HG03460 (cell line): Measurements from ENCODE around the gene AANAT.
"Not testable (repeated sequence)": the region's sequence is repeated elsewhere in the genome, so short reads cannot be mapped to it uniquely, and the experiment has no call there.

Experiments used
- ATAC-seq: cut with Tn5 transposase; IDR thresholded peaks from one replicate; pipeline ENCODE4 v1.9.1; 2021; ENCODE audit not compliant: unreplicated experiment

Gene AANAT

DNA sequence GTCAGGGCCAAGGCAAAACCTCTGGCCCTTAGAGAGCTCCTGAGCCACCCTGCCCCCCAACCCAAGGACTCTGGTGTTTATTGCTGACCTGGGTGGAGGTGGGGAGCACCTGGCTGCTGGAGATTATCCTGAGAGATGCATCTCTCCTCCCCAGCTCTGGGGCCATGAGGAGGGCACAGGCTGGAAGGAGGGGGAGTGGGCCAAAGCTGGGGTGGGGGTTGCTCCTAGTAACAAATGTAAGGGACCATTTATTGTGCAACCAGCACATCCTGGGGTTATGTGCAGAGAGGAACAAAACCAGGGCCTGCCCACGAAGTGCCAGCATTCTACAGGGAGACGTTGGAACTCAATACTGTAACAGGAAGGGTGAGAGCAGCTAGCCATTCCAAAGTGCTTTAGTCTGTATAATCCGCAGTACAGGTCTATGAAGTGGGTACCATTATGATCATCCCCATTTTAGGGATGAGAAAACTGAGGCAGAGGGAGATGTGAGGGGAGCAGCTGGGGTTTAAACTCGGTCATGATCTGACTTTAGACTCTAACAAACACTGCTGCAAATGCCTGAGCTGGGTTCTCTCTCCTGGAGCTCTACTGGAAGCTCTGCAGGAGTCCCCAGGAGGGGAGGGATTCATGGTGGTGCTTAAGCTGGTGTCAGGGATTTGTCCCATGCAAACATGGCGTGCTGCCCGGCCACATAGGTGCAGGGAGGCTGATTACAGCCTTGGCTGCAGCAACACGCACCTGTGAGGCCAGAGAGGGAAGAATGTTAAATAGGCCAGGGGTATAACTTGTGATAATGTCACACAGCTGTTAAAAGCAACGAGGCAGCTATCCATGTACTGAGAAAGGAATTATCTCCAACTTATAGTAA is 35.2 kb downstream of the AANAT start:
- no peak for ATAC-seq

DNA sequence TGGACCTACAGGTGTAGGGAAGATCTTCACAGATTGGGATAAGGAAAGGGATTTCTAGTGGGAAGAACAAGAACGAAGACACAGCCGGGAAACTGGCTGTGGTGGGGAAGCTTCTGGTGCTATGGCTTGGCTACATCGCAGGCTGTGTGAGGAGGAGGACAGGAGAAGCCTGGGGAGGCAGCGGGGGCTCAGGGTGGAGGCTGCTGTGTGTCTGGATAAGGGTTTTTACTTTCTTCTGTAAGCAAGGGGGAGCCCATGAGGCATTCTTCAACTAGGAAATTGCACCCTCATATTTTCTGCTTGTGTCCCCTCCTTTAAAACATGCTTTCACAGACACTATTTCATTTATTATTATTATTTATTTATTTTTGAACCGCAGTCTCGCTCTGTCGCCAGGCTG is 36.7 kb downstream of the AANAT start:
- ATAC-seq = no peak

DNA sequence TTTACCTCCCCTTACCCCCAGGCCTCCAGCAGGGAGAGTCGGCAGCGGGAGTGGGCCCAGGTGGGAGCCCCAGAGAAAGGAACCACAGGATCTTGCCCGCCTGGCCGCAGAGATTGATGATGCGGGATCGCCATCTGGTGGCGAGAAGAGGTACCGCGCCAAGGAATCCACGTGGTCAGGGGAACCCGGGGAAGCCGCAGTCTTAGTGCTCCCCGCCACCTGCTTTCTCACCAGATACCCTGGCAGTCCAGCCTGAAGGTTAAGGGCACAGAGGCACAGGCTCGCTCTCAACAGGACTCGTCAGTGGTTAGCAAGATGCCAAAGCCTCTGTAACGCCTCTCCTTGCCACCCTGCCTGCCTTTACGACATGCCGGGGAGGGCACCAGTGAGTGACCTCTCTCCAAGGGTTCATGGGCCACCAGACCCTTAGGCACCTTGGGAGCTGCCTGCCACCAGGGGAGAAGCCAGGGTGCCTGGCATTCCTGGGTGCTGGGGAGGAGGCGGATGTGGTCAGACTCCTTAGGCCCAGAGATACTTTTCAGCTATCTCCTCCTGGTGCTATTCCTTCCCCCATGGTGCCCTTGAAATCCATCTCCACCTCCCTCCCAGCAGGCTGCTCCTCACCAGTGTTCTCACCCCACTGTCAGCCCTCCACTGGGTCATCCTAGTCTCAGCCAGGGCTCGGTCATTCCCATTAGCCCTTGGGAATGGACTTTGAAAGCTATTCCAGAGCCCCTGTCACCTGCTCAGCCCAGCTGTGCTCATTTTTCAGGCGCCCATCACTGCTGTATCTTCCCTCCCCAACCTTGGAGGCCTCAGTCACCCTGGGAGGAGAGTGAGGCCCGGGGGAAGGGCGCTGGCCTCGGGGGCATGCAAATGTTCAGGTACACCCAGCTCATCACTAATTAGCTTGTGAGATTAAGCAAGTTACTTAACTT is 39.3 kb downstream of the AANAT start:
- no peak for ATAC-seq

DNA sequence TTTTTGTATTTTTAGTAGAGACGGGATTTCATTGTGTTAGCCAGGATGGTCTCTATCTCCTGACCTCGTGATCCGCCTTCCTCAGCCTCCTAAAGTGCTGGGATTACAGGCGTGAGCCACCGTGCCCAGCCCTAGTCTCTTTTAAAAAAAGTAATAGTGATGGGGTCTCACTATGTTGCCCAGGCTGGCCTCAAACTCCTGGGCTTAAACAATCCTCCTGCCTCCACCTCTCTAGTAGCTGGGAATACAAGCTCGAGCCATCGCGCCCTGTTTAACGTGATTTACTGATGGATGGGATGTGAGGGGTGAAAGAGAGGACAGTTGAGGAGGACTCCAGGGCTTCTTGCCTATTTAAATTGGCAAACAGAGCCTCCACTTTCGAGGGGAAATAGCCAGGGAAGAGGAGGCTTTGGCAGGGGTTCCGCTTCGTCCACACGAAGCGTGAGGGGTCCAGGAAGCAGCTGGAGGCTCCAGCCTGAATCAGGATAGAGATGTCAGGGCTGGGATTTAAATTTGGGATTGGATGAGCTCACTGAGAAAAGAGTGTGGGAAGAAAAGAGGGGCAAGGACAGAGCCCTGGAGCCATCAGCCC is 41.2 kb downstream of the AANAT start:
- ATAC-seq = not testable (repeated sequence)

DNA sequence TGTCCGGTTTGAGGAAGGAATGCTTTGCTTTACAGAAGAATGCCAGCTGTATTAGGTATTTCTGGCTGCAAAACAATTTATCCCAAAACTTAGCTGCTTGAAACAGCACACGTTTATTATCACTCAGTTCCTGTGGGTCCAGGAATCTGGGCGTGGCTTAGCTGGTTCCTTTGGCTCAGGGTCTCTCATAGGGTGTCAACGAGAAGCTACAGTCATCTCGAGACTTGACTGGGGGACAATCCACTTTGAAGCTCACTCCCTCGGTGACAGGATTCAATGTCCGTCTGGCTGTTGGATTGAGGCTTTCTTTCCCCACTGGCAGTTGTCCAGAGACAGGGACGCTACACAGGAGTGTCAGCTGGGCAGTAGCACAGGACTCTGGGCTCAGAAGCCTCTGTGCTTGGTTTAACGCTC is 43.4 kb downstream of the AANAT start:
- ATAC-seq = no peak

DNA sequence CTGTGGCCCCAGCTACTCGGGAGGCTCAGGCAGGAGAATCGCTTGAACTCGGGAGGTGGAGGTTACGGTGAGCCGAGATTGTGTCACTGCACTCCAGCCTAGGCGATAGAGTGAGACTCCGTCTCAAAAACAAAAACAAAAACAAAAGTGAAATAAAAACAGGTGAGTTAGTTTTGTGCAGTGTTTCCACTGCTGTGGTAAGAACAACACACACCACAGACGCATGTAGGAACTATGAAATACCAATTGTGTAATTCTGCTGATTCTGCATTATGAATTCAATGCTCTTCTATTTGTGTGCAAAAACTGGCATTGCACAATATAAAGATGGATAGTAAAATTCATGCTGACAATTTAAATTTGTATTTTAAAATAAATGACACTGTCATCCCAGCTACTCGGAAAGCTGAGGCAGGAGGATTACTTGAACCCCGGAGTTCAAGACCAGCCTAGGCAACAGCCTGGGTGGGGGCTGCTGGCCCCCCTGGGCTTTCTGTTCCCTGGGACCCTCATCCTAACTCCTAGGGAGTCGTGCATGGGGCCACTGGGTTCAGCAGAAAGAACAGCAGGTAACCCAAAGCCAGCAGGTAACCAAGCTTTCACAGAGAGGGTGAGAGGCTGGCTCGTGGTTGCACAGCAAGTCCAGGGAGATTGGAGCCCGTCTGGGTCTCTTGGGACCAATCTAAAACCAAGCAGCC is 44.4 kb downstream of the AANAT start:
- no peak for ATAC-seq

DNA sequence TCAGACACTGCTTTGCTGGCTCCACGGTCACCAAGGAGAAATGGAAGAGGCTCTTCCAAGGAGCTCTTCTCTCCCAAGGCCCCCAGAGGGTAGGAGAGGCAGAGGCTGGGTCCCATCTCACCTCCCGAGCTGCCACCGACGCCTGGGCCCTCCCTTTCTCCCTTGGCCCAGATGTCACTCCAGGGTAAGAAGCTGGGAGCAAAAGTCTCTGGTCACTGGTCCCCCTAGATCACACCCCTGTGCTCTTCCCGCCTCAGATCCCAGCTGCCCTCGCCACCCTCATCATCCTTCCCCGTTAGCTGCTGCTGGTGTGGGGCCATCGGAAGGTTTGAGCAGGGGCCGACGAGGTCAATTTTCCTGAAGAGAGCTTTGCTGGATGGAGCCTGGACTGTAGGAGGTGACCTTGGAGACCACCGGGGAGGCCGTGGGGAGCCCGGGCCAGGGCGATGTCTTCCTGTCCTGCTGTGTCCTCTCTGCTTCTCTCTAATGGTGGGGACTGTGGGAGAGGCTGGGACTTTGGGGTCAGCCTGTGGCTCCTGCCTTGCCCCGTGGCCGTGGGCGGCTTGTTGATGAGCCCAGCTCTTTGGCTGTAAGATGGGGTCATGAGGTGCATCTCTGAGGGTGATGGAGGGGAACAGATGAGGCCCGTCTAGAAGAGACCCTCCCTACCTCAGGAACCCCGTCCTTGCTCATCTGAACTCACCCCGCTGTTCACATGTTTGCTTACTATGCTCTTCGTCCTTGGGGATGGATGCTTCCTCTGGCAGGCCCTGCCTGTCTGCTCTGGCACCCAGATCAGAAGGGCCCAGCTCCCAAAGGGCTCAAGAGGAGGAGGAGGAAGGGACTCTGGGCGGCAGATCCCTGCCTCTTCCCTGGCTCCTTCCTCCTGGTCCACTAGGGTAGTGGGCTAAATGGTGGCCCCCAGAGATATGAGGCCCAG is 45.2 kb downstream of the AANAT start:
- ATAC-seq = no peak

DNA sequence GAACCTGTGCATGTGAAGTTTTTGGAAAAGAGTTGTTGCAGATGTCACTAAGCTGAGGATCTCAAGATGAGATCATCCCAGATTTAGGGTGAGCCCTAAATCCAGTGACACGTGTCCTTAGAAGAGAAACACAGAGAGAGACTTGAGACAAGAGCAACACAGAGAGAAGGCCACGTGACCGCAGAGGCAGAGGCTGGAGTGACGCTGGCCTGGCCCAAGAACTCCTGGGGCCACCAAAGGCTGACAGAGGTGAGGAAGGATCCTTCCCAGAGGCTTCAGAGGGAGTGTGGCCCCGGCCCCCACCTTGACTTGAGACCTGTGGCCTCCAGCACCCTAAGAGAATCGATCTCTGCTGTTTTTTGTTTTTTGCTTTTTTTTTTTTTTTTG is 45.9 kb downstream of the AANAT start:
- ATAC-seq = no peak

DNA sequence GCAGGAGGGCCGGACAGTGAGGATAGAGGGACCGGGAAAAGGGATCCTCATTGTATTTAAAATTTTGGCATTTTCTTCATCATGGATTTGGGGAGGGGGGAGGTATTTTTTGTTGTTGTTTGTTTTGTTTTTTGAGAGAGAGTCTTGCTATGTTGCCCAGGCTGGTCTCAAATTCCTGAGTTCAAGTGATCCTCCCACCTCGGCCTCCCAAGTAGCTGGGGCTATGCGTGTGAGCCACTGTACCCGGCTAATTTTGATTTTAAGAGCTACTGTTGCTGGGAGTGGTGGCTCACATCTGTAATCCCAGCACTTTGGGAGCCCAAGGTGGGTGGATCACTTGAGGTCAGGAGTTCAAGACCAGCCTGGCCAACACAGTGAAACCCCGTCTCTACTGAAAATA is 47.0 kb downstream of the AANAT start:
- ATAC-seq = not testable (repeated sequence)

DNA sequence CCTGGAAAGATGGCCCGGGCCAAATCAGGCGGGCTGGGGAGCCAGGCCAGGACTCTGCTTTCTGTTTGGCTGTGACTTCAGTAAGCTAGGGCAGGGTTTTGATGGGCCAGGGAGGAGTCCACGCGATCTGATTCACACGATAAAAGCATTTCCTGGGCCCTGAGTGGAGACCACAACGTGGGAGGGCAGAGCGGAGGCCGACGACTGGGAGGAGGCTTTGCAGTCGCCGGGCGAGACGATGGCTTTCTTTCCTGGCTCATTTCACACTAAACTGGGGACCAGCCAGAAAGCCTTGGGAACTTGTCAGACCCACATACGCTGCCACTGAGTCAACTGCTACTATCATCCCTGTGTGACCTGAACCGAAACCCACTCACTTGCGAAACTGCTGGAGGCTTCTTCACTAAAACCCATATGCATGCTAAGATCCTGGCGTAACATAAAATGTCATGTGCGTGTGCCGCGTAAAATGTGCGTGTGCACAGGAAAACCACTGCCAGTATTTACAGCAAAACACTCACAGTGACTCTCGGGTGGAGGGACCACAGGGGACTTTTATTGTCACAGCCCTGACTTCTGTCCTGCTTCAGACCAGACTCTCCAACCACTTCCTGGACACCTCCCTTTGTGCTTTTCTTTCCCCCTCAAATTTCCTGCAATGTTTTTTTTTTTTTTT is 48.0 kb downstream of the AANAT start:
- ATAC-seq = peak; percentile 62

DNA sequence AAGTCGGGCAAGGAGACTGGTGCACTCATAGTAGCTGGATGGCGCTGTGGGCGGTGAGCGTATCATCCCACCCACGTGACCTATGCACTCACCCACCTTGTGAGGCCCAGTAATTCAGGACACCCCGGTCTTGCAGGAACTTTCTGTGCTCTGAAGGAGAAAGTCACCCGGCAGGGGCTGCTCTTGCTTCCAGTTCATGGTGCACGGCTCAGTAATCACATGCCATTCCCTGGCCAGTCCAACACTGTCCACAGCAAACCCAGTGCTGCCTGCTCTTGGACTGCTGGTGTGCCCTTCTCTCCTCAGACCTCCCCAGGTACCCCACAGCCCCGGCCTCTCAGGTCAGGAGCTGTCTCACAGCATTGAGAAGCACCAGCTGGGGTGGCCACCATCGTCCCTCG is 50.2 kb downstream of the AANAT start:
- ATAC-seq = no peak

DNA sequence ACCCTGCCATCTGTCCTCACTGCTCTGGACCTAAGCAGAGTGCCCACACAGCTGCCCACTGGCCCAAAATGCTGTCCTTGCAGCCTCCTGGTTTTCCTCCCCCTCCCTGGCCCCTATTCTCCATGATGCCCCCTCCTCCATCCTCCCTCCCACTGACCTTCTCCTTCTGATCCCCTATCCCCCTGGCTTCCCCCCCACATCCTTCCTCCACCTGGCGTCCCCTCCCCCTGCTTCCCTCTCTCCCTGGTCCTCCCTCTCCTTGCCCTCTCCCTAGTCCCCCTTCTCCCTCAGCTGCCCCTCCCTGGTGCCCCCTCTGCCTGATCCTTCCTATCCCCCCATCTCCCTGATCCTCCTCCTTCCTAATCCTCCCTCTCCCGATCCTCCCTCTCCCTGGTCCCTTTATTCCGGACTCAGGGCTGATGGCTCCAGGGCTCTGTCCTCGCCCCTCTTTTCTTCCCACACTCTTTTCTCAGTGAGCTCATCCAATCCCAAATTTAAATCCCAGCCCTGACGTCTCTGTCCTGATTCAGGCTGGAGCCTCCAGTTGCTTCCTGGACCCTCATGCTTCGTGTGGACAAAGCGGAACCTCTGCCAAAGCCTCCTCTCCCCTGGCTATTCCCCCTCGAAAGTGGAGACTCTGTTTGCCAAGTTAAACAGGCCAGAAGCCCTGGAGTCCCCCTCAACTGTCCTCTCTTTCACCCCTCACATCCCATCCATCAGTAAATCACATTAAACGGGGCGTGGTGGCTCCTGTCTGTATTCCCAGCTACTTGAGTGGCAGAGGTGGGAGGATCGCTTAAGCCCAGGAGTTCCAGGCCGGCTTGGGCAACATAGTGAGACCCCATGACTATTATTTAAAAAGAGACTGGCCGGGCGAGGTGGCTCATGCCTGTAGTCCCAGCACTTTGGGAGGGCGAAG is 51.9 kb downstream of the AANAT start:
- ATAC-seq = no peak
